T follicular helper cell (primary cell): Measurements from ENCODE around the gene COG4.
"Not testable (repeated sequence)": the region's sequence is repeated elsewhere in the genome, so short reads cannot be mapped to it uniquely, and the experiment has no call there.

Experiments used
- DNase-seq: peaks from one replicate; pipeline ENCODE4 v3.0.0-alpha.2; 2020; ENCODE audit warnings: low read depth
- total RNA-seq, 2 experiments: gene quantifications; one replicate each; lab custom pipeline; 2026; lab: John Stamatoyannopoulos, UW

Gene COG4
- total RNA-seq = 30.6 to 75.5 reads per million in 2 experiments

- peak; percentile 88 for DNase-seq
These were observed at the start of gene COG4 for GRCh38 chr16:70523076-70523742. Gene COG4, minus strand, starts transcription at chr16:70523554. Its CDS starts 11 bp downstream, at chr16:70523543.

GRCh38 chr16:70572926-70573270, 49.5 kb upstream of the COG4 start:
- no peak for DNase-seq

GRCh38 chr16:70572050-70572925, 48.9 kb upstream of the COG4 start:
- DNase-seq = no peak

GRCh38 chr16:70571623-70572022, 48.3 kb upstream of the COG4 start:
- DNase-seq = no peak

GRCh38 chr16:70570967-70571570, 47.7 kb upstream of the COG4 start:
- DNase-seq = no peak

- no peak for DNase-seq
These were observed 46.4 kb upstream of the COG4 start for GRCh38 chr16:70569752-70570151.

- no peak for DNase-seq
These were observed 45.4 kb upstream of the COG4 start for GRCh38 chr16:70568601-70569237.

- no peak for DNase-seq
These were observed 41.7 kb upstream of the COG4 start for GRCh38 chr16:70565053-70565452.

GRCh38 chr16:70563636-70564035, 40.3 kb upstream of the COG4 start:
- no peak for DNase-seq

- DNase-seq = no peak
These were observed 38.3 kb upstream of the COG4 start for GRCh38 chr16:70561623-70562022.

GRCh38 chr16:70556063-70556462, 32.7 kb upstream of the COG4 start:
- DNase-seq = no peak

GRCh38 chr16:70553645-70554044, 30.3 kb upstream of the COG4 start:
- no peak for DNase-seq

GRCh38 chr16:70552675-70553074, 29.3 kb upstream of the COG4 start:
- no peak for DNase-seq

- no peak for DNase-seq
These were observed 28.4 kb upstream of the COG4 start for GRCh38 chr16:70551788-70552187.

- no peak for DNase-seq
These were observed 26.7 kb upstream of the COG4 start for GRCh38 chr16:70550082-70550481.

- DNase-seq = no peak
These were observed 25.6 kb upstream of the COG4 start for GRCh38 chr16:70548936-70549335.

- DNase-seq = no peak
These were observed 21.2 kb upstream of the COG4 start for GRCh38 chr16:70544548-70544947.

- DNase-seq = no peak
These were observed 17.6 kb upstream of the COG4 start for GRCh38 chr16:70540994-70541393.

GRCh38 chr16:70534971-70535370, 11.6 kb upstream of the COG4 start:
- DNase-seq = no peak

GRCh38 chr16:70529954-70530353, 6.6 kb upstream of the COG4 start:
- DNase-seq = not testable (repeated sequence)

- no peak for DNase-seq
These were observed 5.9 kb upstream of the COG4 start for GRCh38 chr16:70529051-70529777.
